DMS53 treated with DMSO at 0.1 percent for 48 hours (cell line): Measurements from ENCODE around the gene SLC17A8.

Source experiments
- DNase-seq: peaks from one replicate; lab custom pipeline; 2025; ENCODE audit not compliant: unreplicated experiment; lab: John Stamatoyannopoulos, UW

The SLC17A8 gene

GRCh38 chr12:100368066-100368465 is 11.2 kb downstream of the SLC17A8 start:
- no peak for DNase-seq

- no peak for DNase-seq
Measured at GRCh38 chr12:100371146-100371545, 14.3 kb downstream of the SLC17A8 start.

GRCh38 chr12:100372853-100373640 is 16.2 kb downstream of the SLC17A8 start:
- no peak for DNase-seq

GRCh38 chr12:100375038-100375735 is 18.3 kb downstream of the SLC17A8 start:
- no peak for DNase-seq

- no peak for DNase-seq
Measured at GRCh38 chr12:100376161-100376560, 19.3 kb downstream of the SLC17A8 start.

- DNase-seq, result no peak
Measured at GRCh38 chr12:100381379-100381778, 24.5 kb downstream of the SLC17A8 start.

GRCh38 chr12:100382338-100382737 is 25.5 kb downstream of the SLC17A8 start:
- no peak for DNase-seq

- DNase-seq, result no peak
Measured at GRCh38 chr12:100383586-100384558, 27.0 kb downstream of the SLC17A8 start.

- DNase-seq, result no peak
Measured at GRCh38 chr12:100384559-100384935, 27.7 kb downstream of the SLC17A8 start.

- no peak for DNase-seq
Measured at GRCh38 chr12:100388382-100388781, 31.5 kb downstream of the SLC17A8 start.

- peak; percentile 21 for DNase-seq
Measured at GRCh38 chr12:100391856-100392255, 35.0 kb downstream of the SLC17A8 start.

- no peak for DNase-seq
Measured at GRCh38 chr12:100393200-100393599, 36.3 kb downstream of the SLC17A8 start.

GRCh38 chr12:100395811-100396210 is 38.9 kb downstream of the SLC17A8 start:
- DNase-seq, result no peak

GRCh38 chr12:100398307-100398706 is 41.4 kb downstream of the SLC17A8 start:
- no peak for DNase-seq

- DNase-seq, result no peak
Measured at GRCh38 chr12:100399095-100399494, 42.2 kb downstream of the SLC17A8 start.

GRCh38 chr12:100401660-100402059 is 44.8 kb downstream of the SLC17A8 start:
- DNase-seq, result no peak

- no peak for DNase-seq
Measured at GRCh38 chr12:100402763-100403162, 45.9 kb downstream of the SLC17A8 start.

GRCh38 chr12:100403446-100403845 is 46.6 kb downstream of the SLC17A8 start:
- DNase-seq, result no peak

- peak; percentile 34 for DNase-seq
Measured at GRCh38 chr12:100404769-100405407, 48.0 kb downstream of the SLC17A8 start.

- DNase-seq, result no peak
Measured at GRCh38 chr12:100413001-100413400, 56.1 kb downstream of the SLC17A8 start.

- no peak for DNase-seq
Measured at GRCh38 chr12:100414739-100415138, 57.9 kb downstream of the SLC17A8 start.
